OCI-LY1 (cell line): Measurements from ENCODE around the gene MACROH2A2.

Experiments
- CTCF ChIP-seq: fragments of 200-600 bp; sonication (generic), shearing (Covaris generic); IDR thresholded peaks from 2 replicates; pipeline ENCODE4 v1.5.1; 2017; ENCODE audit warnings: mild to moderate bottlenecking, antibody characterized with exemption, low read length, moderate library complexity, mixed read lengths
- EZH2 ChIP-seq: fragments of 200-600 bp; sonication (generic), shearing (Covaris generic); IDR thresholded peaks from 2 replicates; pipeline ENCODE4 v1.8.0; 2017; ENCODE audit warnings: borderline replicate concordance, mixed run types, mild to moderate bottlenecking, antibody characterized with exemption, low read length, moderate library complexity, mixed read lengths

GRCh38 chr10:70144372-70145110 lies 91.9 kb downstream of the MACROH2A2 start:
- TF ChIP-seq CTCF (no peak), EZH2 (no peak)
